HK-2 (cell line): ENCODE data around the gene KRT35.

Experiments used
- DNase-seq: peaks from one replicate; pipeline ENCODE4 v3.0.0-alpha.2; 2018; ENCODE audit not compliant: unreplicated experiment

Gene KRT35

GRCh38 chr17:41486809-41487530, 6.0 kb upstream of the KRT35 start:
- no peak for DNase-seq

GRCh38 chr17:41486316-41486715, 5.4 kb upstream of the KRT35 start:
- DNase-seq, result no peak

- DNase-seq, result no peak
Measured at GRCh38 chr17:41484920-41485904, 4.3 kb upstream of the KRT35 start.

- DNase-seq, result no peak
Measured at GRCh38 chr17:41483991-41484826, 3.3 kb upstream of the KRT35 start.

GRCh38 chr17:41483531-41483930, 2.6 kb upstream of the KRT35 start:
- no peak for DNase-seq

- DNase-seq, result no peak
Measured at GRCh38 chr17:41480581-41480980, 370 bp downstream of the KRT35 start.

- DNase-seq, result no peak
Measured at GRCh38 chr17:41480136-41480535, 815 bp downstream of the KRT35 start.

- no peak for DNase-seq
Measured at GRCh38 chr17:41478237-41478636, 2.7 kb downstream of the KRT35 start.

GRCh38 chr17:41476866-41477815, 3.8 kb downstream of the KRT35 start:
- DNase-seq, result no peak

GRCh38 chr17:41475421-41475820, 5.5 kb downstream of the KRT35 start:
- DNase-seq, result no peak

- DNase-seq, result no peak
Measured at GRCh38 chr17:41474863-41475262, 6.1 kb downstream of the KRT35 start.

GRCh38 chr17:41468346-41468745, 12.6 kb downstream of the KRT35 start:
- no peak for DNase-seq

- DNase-seq, result no peak
Measured at GRCh38 chr17:41467561-41467960, 13.4 kb downstream of the KRT35 start.

- DNase-seq, result no peak
Measured at GRCh38 chr17:41466988-41467387, 14.0 kb downstream of the KRT35 start, which contains the start of gene KRT32. KRT32 (minus strand) TSS chr17:41467386; CDS start chr17:41467325, 61 bp downstream.

- peak; percentile 58 for DNase-seq
Measured at GRCh38 chr17:41464682-41465081, 16.3 kb downstream of the KRT35 start.

- no peak for DNase-seq
Measured at GRCh38 chr17:41464173-41464572, 16.8 kb downstream of the KRT35 start.

- no peak for DNase-seq
Measured at GRCh38 chr17:41463746-41464145, 17.2 kb downstream of the KRT35 start.

- DNase-seq, result no peak
Measured at GRCh38 chr17:41462705-41463104, 18.2 kb downstream of the KRT35 start.

GRCh38 chr17:41457676-41458075, 23.3 kb downstream of the KRT35 start:
- DNase-seq, result no peak

GRCh38 chr17:41456204-41456603, 24.7 kb downstream of the KRT35 start:
- no peak for DNase-seq

- no peak for DNase-seq
Measured at GRCh38 chr17:41455236-41455635, 25.7 kb downstream of the KRT35 start.
